Activated CD8-positive, alpha-beta memory T cell treated with anti-CD3 and anti-CD28 coated beads for 36 hours (primary cell): ENCODE data around the gene CCDC172. TPM values are rescaled to one million over a fixed set of nuclear protein-coding genes. Genes with fewer than 3 reads are reported as not detected.

Experiments
- CTCF ChIA-PET: fragments of 350-600 bp; sonication (Branson Sonifier 250); formaldehyde crosslinking; loops from one replicate; lab custom pipeline; 2021; ENCODE audit warnings: antibody characterized with exemption; lab: Charles Lee
- POLR2A ChIA-PET: fragments of 350-600 bp; sonication (Branson Sonifier 250); formaldehyde crosslinking; loops from one replicate; lab custom pipeline; 2021; ENCODE audit warnings: antibody characterized with exemption; lab: Charles Lee
- total RNA-seq, 2 experiments: library from RNA; stranded (reverse); gene quantifications; one replicate each; pipeline ENCODE4 v1.2.3, GENCODE V29; 2021

Gene CCDC172
- total RNA-seq, 2 experiments from 2014 or later, result not detected

GRCh38 chr10:116417821-116418220, 93.6 kb downstream of the CCDC172 start:
- ChIA-PET POLR2A (no interaction called here), CTCF (no interaction called here)

DNA sequence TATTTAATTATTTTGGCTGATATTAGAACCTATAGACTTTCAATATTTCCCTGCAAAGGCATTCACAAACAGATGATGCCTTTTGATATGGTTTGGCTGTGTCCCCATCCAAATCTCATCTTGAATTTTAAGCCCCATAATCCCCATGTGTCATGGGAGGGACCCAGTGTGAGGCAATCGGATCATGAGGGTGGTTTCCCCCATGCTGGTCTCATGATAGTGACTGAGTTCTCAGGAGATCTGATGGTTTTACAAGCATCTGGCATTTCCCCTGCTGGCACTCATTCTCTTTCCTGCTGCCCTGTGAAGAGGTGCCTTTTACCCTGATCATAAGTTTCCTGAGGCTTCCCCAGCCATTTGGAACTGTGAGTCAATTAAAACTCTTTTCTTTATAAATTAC, 94.1 kb downstream of the CCDC172 start:
- ChIA-PET CTCF (no interaction called here), POLR2A (no interaction called here)

GRCh38 chr10:116421815-116422214, 97.6 kb downstream of the CCDC172 start:
- ChIA-PET CTCF (no interaction called here), POLR2A (no interaction called here)

DNA sequence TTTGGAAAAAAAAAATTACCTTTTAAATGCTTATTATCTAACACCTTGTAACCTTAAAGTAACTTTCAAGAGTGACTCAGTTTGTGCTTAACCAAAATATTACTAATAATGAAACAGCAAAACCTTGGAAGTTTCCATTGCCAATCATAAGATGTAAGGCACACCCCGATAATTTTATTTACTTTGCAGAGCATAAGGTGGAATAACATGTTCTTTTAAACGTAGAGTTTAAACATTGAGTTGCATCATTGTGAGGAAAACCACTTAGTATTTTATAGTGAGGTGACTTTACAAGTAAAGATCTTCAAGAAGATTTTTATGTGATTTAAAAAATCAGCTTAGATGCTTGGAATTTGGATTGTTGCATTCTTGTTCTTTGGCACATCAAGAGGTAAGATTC, 103.4 kb downstream of the CCDC172 start, which contains the start of gene PNLIPRP3:
TSS of gene PNLIPRP3 (plus strand) at position 177 of the 400 bp plus-strand sequence. CDS start at position 343, 166 bp downstream.
- ChIA-PET CTCF (no interaction called here), POLR2A (no interaction called here)

GRCh38 chr10:116429288-116429977, 105.2 kb downstream of the CCDC172 start:
- ChIA-PET POLR2A (no interaction called here), CTCF (no interaction called here)

Other genes starting within 250 kb of the CCDC172 start
- gene GFRA1, start 51.2 kb upstream of the CCDC172 start, total RNA-seq, result not detected
- not detected for gene PNLIPRP3, start 103.4 kb downstream of the CCDC172 start, total RNA-seq
- gene PNLIP, start 221.5 kb downstream of the CCDC172 start, total RNA-seq, result not detected